GM23338 (cell line): ENCODE data around the gene GET4. TPM values are rescaled to one million over a fixed set of nuclear protein-coding genes. Genes with fewer than 3 reads are reported as not detected.

Source experiments
- ATAC-seq: fragments of 200-7000 bp; cut with Tn5 transposase; 3 replicates; pipeline ENCODE4 v1.9.1; 2020
- DNase-seq: peaks from one replicate; pipeline ENCODE4 v3.0.0-alpha.2; 2015; ENCODE audit warnings: low spot score
- H2AFZ ChIP-seq: fragments of 200-600 bp; sonication (generic); 2 replicates; pipeline ENCODE4 v1.8.0; 2016; ENCODE audit warnings: antibody characterized with exemption, mild to moderate bottlenecking, moderate library complexity
- H3F3A ChIP-seq: fragments of 200-600 bp; sonication (generic); replicated peaks from 2 replicates; pipeline ENCODE4 v1.8.0; 2017; ENCODE audit warnings: antibody characterized with exemption, mixed run types, low read depth
- H3K27ac ChIP-seq: fragments of 200-600 bp; sonication (generic); 2 replicates; pipeline ENCODE4 v1.6.1; 2016; ENCODE audit warnings: low read depth
- H3K27me3 ChIP-seq: fragments of 200-600 bp; sonication (generic); 2 replicates; pipeline ENCODE4 v1.8.0; 2016; ENCODE audit warnings: mild to moderate bottlenecking, mixed run types, moderate library complexity; ENCODE audit not compliant: insufficient read depth
- H3K36me3 ChIP-seq: fragments of 200-600 bp; sonication (generic); 2 replicates; pipeline ENCODE4 v1.8.0; 2016; ENCODE audit warnings: mild to moderate bottlenecking; ENCODE audit not compliant: insufficient read depth
- H3K4me1 ChIP-seq: fragments of 200-600 bp; sonication (generic); 2 replicates; pipeline ENCODE4 v1.8.0; 2016; ENCODE audit warnings: mild to moderate bottlenecking, moderate library complexity; ENCODE audit not compliant: insufficient read depth
- H3K4me2 ChIP-seq: fragments of 200-600 bp; sonication (generic); 2 replicates; pipeline ENCODE4 v1.7.1; 2017; ENCODE audit warnings: mixed run types
- H3K4me3 ChIP-seq: fragments of 200-600 bp; sonication (generic); 2 replicates; pipeline ENCODE4 v1.6.1; 2016; ENCODE audit warnings: mixed run types
- H3K79me2 ChIP-seq: fragments of 200-600 bp; sonication (generic); replicated peaks from 2 replicates; pipeline ENCODE4 v1.8.0; 2017; ENCODE audit warnings: mild to moderate bottlenecking; ENCODE audit not compliant: insufficient read depth
- H3K9me2 ChIP-seq: fragments of 200-600 bp; sonication (generic); 2 replicates; pipeline ENCODE4 v1.8.0; 2017; ENCODE audit not compliant: insufficient read depth
- H4K20me1 ChIP-seq: fragments of 200-600 bp; sonication (generic); replicated peaks from 2 replicates; pipeline ENCODE4 v1.8.0; 2017; ENCODE audit warnings: mild to moderate bottlenecking; ENCODE audit not compliant: insufficient read depth
- H3K27ac Mint-ChIP-seq: 2 replicates; pipeline ENCODE4 v1.8.0; 2020; ENCODE audit warnings: inconsistent platforms, mild to moderate bottlenecking, moderate library complexity, mixed read lengths
- H3K27me3 Mint-ChIP-seq: 3 replicates; pipeline ENCODE4 v1.8.0; 2022; ENCODE audit warnings: low read depth, mild to moderate bottlenecking, moderate library complexity, mixed read lengths, inconsistent platforms; ENCODE audit not compliant: insufficient read depth, poor library complexity
- H3K36me3 Mint-ChIP-seq: 3 replicates; pipeline ENCODE4 v1.8.0; 2021; ENCODE audit warnings: low read depth, mild to moderate bottlenecking, inconsistent platforms, moderate library complexity, mixed read lengths
- H3K4me1 Mint-ChIP-seq: 3 replicates; pipeline ENCODE4 v1.8.0; 2020; ENCODE audit warnings: mild to moderate bottlenecking, inconsistent platforms, mixed read lengths
- H3K4me3 Mint-ChIP-seq: 3 replicates; pipeline ENCODE4 v1.8.0; 2021; ENCODE audit warnings: moderate library complexity, mild to moderate bottlenecking, inconsistent platforms, mixed read lengths
- H3K9me3 Mint-ChIP-seq: 3 replicates; pipeline ENCODE4 v1.8.0; 2020; ENCODE audit warnings: moderate library complexity, mild to moderate bottlenecking, inconsistent platforms, mixed read lengths
- CREB1 ChIP-seq: fragments of 250-450 bp; sonication (Bioruptor Pico); IDR thresholded peaks from 2 replicates; pipeline ENCODE4 v1.5.0; 2020; ENCODE audit warnings: low read depth, mild to moderate bottlenecking, moderate library complexity
- CTCF ChIP-seq, 2 experiments: fragments of 200-600 bp in 1 of 2; sonication (generic) in 1 of 2; conservative IDR thresholded peaks; 2 replicates each; pipeline versions ENCODE4 v1.5.1 to v1.6.1; 2016 to 2017; ENCODE audit warnings: antibody characterized with exemption in 2 of 2, low read depth in 2 of 2, mild to moderate bottlenecking in 2 of 2, moderate library complexity in 1 of 2
- ETS1 ChIP-seq: IDR thresholded peaks from 2 replicates; pipeline ENCODE4 v1.6.1; 2016; ENCODE audit warnings: antibody characterized with exemption
- NANOG ChIP-seq: IDR thresholded peaks from 2 replicates; pipeline ENCODE4 v1.6.1; 2016; ENCODE audit warnings: antibody characterized with exemption, borderline replicate concordance
- POLR2AphosphoS5 ChIP-seq: IDR thresholded peaks from 2 replicates; pipeline ENCODE4 v1.6.1; 2016; ENCODE audit warnings: antibody characterized with exemption, low read depth
- polyA plus RNA-seq: library from polyadenylated mRNA; unstranded; fragments of >200 nt; fragmentation: Nextera tagmentation; extraction: Ambion mirVana; gene quantifications from 2 replicates; pipeline ENCODE4 v1.2.1, GENCODE V29; 2016
- total RNA-seq: library from RNA; depleted of rRNA; stranded (reverse); fragments of >200 nt; shearing (Covaris generic); gene quantifications from 2 replicates; pipeline ENCODE4 v1.2.3, GENCODE V29; 2014
- TF ChIP-seq, protein P1 (sequence below): fragments of 250-450 bp; sonication (Bioruptor Pico); IDR thresholded peaks from 2 replicates; pipeline ENCODE4 v1.5.0; 2020; ENCODE audit warnings: mild to moderate bottlenecking, moderate library complexity

Gene GET4
- total and polyA plus RNA-seq, 2 experiments from 2014 or later = 48.0 to 79.1 TPM

DNA sequence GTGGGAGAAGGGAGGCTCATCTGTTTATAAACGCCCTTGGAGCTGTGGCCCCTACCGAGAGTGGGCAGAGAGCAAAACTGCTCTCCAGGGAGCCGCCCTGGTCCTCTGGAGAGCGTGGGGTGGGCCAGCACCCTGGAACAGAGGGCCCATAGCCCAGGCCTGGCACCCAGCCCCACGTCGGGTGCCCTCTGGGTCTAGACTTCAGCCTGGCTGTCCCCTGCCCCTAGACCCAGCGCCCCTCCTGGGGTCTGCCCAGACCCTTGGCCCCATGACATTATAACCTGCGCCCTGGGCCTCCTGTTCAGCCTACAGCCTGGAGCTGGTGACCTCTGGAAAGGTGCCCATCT is 24.7 kb downstream of the GET4 start:
- ATAC-seq (peak; percentile 9; the same call in 2 of the 3 replicates), DNase-seq (no peak)
- Histone ChIP-seq H3K27ac (no peak overlapping the region), H3K9me2 (no peaks in the 10 kb centered on the region), H3F3A (0 out of 2 replicates have a peak, but pooled peaks cover 4% of the 10 kb centered on the region), H2AFZ (no peak overlapping the region), H3K27me3 (peaks cover 8% of the 10 kb centered on the region), H3K4me3 (no peak overlapping the region), H3K4me2 (no peak overlapping the region), H3K79me2 (no peaks in the 10 kb centered on the region), H3K4me1 (no peaks in the 10 kb centered on the region), H3K36me3 (no peaks in the 10 kb centered on the region), H4K20me1 (no peaks in the 10 kb centered on the region)
- no peak overlapping the region; the same call in 1 of the 2 replicates for H3K27ac Mint-ChIP-seq
- no peak for TF ChIP-seq ETS1
- TF ChIP-seq NANOG = no peak
- no peaks in the 10 kb centered on the region for H3K9me3 Mint-ChIP-seq
- H3K4me1 Mint-ChIP-seq = no peaks in the 10 kb centered on the region; the same call in 2 of the 3 replicates
- H3K27me3 Mint-ChIP-seq = peaks cover 20% of the 10 kb centered on the region
- no peak overlapping the region for H3K4me3 Mint-ChIP-seq
- peaks cover 8% of the 10 kb centered on the region for H3K36me3 Mint-ChIP-seq

- ATAC-seq (peak; percentile 83), DNase-seq (peak; percentile 92)
- H3K4me2 ChIP-seq = peak overlapping the region; percentile 70; the same call in 1 of the 2 replicates
- TF ChIP-seq CREB1 (CRISPR knock-in tag) (no peak), CTCF (conservative IDR thresholded peaks at IDR 0.05; ENCODE audit: low read depth in 2 of 2) (no peak), POLR2AphosphoS5 (peak; percentile 44; the same call in 1 of the 2 replicates)
- H4K20me1 ChIP-seq = no peaks in the 10 kb centered on the region
- H3K27me3 ChIP-seq = peaks cover 8% of the 10 kb centered on the region
- H3F3A ChIP-seq = 0 out of 2 replicates have a peak, but pooled peaks cover 1% of the 10 kb centered on the region
- no peaks in the 10 kb centered on the region for H3K4me1 ChIP-seq
- H3K4me3 ChIP-seq = peak overlapping the region; percentile 39; the same call in 1 of the 2 replicates
- no peaks in the 10 kb centered on the region; the same call in 2 of the 3 replicates for H3K4me1 Mint-ChIP-seq
- H3K9me3 Mint-ChIP-seq = no peaks in the 10 kb centered on the region
- H3K79me2 ChIP-seq = no peaks in the 10 kb centered on the region
- H2AFZ ChIP-seq = peak overlapping the region; percentile 90; the same call in 1 of the 2 replicates
- no peak overlapping the region for H3K4me3 Mint-ChIP-seq
- H3K27me3 Mint-ChIP-seq = peaks cover 17% of the 10 kb centered on the region
- H3K36me3 Mint-ChIP-seq = peaks cover 2% of the 10 kb centered on the region; the same call in 2 of the 3 replicates
- no peak overlapping the region for H3K27ac ChIP-seq
- no peaks in the 10 kb centered on the region for H3K36me3 ChIP-seq
- H3K27ac Mint-ChIP-seq = no peak overlapping the region
- H3K9me2 ChIP-seq = no peaks in the 10 kb centered on the region
These were observed 25.2 kb downstream of the GET4 start for GRCh38 chr7:901388-902154.

DNA sequence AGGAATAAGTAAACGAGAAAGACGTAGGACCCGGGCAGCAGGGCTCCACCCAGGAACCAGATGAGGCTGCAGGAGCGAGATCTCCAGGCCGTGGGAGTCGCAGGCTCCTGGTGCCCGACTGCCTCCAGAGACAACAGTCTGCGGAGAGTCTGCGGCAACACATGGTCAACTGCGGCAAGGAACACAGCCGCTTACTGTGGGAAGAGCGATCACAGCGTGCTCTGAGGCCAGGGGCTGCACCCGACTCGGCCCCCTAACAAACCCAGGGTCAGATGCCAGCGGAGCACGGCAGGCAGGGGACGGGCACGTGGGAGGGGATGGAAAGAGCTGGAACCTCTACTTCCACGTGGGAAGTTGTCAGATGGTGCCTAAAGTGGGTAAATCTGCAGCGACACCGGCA is 26.6 kb downstream of the GET4 start:
- no peak overlapping the region for H3K27ac Mint-ChIP-seq
- ATAC-seq = no peak
- no peak for TF ChIP-seq CREB1 (CRISPR knock-in tag)
- TF ChIP-seq, protein P1, sequence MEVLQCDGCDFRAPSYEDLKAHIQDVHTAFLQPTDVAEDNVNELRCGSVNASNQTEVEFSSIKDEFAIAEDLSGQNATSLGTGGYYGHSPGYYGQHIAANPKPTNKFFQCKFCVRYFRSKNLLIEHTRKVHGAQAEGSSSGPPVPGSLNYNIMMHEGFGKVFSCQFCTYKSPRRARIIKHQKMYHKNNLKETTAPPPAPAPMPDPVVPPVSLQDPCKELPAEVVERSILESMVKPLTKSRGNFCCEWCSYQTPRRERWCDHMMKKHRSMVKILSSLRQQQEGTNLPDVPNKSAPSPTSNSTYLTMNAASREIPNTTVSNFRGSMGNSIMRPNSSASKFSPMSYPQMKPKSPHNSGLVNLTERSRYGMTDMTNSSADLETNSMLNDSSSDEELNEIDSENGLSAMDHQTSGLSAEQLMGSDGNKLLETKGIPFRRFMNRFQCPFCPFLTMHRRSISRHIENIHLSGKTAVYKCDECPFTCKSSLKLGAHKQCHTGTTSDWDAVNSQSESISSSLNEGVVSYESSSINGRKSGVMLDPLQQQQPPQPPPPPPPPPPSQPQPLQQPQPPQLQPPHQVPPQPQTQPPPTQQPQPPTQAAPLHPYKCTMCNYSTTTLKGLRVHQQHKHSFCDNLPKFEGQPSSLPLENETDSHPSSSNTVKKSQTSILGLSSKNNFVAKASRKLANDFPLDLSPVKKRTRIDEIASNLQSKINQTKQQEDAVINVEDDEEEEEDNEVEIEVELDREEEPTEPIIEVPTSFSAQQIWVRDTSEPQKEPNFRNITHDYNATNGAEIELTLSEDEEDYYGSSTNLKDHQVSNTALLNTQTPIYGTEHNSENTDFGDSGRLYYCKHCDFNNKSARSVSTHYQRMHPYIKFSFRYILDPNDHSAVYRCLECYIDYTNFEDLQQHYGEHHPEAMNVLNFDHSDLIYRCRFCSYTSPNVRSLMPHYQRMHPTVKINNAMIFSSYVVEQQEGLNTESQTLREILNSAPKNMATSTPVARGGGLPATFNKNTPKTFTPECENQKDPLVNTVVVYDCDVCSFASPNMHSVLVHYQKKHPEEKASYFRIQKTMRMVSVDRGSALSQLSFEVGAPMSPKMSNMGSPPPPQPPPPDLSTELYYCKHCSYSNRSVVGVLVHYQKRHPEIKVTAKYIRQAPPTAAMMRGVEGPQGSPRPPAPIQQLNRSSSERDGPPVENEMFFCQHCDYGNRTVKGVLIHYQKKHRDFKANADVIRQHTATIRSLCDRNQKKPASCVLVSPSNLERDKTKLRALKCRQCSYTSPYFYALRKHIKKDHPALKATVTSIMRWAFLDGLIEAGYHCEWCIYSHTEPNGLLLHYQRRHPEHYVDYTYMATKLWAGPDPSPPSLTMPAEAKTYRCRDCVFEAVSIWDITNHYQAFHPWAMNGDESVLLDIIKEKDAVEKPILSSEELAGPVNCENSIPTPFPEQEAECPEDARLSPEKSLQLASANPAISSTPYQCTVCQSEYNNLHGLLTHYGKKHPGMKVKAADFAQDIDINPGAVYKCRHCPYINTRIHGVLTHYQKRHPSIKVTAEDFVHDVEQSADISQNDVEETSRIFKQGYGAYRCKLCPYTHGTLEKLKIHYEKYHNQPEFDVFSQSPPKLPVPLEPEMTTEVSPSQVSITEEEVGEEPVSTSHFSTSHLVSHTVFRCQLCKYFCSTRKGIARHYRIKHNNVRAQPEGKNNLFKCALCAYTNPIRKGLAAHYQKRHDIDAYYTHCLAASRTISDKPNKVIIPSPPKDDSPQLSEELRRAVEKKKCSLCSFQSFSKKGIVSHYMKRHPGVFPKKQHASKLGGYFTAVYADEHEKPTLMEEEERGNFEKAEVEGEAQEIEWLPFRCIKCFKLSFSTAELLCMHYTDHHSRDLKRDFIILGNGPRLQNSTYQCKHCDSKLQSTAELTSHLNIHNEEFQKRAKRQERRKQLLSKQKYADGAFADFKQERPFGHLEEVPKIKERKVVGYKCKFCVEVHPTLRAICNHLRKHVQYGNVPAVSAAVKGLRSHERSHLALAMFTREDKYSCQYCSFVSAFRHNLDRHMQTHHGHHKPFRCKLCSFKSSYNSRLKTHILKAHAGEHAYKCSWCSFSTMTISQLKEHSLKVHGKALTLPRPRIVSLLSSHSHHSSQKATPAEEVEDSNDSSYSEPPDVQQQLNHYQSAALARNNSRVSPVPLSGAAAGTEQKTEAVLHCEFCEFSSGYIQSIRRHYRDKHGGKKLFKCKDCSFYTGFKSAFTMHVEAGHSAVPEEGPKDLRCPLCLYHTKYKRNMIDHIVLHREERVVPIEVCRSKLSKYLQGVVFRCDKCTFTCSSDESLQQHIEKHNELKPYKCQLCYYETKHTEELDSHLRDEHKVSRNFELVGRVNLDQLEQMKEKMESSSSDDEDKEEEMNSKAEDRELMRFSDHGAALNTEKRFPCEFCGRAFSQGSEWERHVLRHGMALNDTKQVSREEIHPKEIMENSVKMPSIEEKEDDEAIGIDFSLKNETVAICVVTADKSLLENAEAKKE (CRISPR knock-in tag) = no peak

More for the DNA sequence above, 26.6 kb downstream of the GET4 start:
- Histone ChIP-seq H3K4me1 (no peaks in the 10 kb centered on the region), H3K27ac (no peak overlapping the region), H3F3A (no peaks in the 10 kb centered on the region), H3K36me3 (no peaks in the 10 kb centered on the region), H3K27me3 (peaks cover 8% of the 10 kb centered on the region), H3K79me2 (no peaks in the 10 kb centered on the region), H3K4me3 (no peak overlapping the region), H2AFZ (no peak overlapping the region), H4K20me1 (no peaks in the 10 kb centered on the region), H3K4me2 (no peak overlapping the region), H3K9me2 (no peaks in the 10 kb centered on the region)
- Mint-ChIP-seq H3K4me1 (no peaks in the 10 kb centered on the region; the same call in 2 of the 3 replicates), H3K36me3 (no peaks in the 10 kb centered on the region), H3K9me3 (no peaks in the 10 kb centered on the region), H3K4me3 (no peak overlapping the region; the same call in 2 of the 3 replicates), H3K27me3 (peaks cover 16% of the 10 kb centered on the region)
- DNase-seq = no peak
